HG03439 (cell line): ENCODE data around the gene EPS8L3.
"Not testable (repeated sequence)": the region's sequence is repeated elsewhere in the genome, so short reads cannot be mapped to it uniquely, and the experiment has no call there.

Source experiments
- ATAC-seq: cut with Tn5 transposase; IDR thresholded peaks from one replicate; pipeline ENCODE4 v1.9.1; 2021; ENCODE audit warnings: mild to moderate bottlenecking, moderate library complexity; ENCODE audit not compliant: unreplicated experiment

The EPS8L3 gene

GRCh38 chr1:109748311-109748710 lies 15.4 kb downstream of the EPS8L3 start:
- ATAC-seq = not testable (repeated sequence)

DNA sequence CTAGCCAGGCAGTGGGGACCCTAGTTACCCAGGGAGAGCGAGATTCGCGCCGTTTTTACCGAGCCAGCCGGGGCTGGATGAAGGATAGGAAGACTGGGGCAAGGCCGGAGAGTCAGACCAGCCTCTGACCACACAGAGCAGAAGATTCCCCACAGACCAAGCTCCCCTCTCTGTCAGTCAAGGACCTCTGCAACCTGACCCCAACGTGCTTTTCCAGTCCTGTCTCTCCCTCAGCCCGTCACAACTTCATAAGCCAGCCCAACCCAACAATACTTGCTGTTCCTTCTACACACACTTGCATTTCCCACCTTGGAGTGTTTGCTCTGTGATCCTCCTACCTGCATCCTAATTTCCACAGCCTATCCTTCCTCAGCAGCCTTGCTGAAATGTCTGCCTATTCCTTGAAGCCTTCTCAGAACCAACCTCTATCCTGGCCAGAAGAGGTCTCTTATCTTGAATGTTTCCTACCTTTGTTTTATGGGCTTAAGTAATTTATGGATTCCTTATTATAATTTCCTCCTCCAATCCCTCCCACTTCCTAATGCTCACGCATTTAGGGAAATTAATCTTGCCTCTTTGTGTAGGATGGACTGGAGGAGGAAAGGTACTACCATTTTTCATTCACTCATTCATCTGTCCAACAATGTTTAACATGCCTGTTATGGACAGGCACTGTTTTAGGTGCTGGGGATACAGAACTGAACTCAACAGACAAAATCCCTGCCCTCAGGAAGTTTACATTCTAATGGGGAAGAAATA lies 22.9 kb downstream of the EPS8L3 start, which contains the start of gene GSTM3:
TSS of gene GSTM3 (minus strand) at position 424 of the 759 bp plus-strand sequence. CDS start 751 bp downstream, outside the sequence.
- peak; percentile 29 for ATAC-seq

GRCh38 chr1:109739738-109740614 lies 23.7 kb downstream of the EPS8L3 start:
- ATAC-seq = peak; percentile 77

GRCh38 chr1:109733236-109733870 lies 30.4 kb downstream of the EPS8L3 start:
- no peak for ATAC-seq

DNA sequence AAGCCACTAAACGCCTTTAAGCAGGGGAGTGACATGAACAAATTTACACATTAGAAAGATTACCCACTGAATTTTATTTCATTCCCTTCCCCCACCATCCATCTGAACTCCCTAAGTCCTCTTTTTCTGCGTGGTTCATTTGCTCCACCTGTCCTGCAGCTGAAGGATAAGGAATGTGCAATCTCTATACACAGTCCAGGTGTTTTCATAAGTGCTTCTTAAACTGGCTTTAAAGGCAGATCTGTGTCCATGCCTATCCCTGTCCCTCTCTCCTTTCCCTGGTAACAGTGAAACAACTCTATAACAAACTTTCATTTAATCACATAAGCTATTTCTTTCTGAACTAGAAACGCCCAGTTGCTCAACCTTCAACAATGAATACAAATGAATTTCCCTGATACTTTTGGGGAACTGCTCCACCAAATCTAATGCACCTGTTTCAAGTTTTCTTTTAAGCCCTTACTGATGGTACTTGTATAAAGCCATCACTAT lies 31.3 kb downstream of the EPS8L3 start:
- ATAC-seq = no peak

DNA sequence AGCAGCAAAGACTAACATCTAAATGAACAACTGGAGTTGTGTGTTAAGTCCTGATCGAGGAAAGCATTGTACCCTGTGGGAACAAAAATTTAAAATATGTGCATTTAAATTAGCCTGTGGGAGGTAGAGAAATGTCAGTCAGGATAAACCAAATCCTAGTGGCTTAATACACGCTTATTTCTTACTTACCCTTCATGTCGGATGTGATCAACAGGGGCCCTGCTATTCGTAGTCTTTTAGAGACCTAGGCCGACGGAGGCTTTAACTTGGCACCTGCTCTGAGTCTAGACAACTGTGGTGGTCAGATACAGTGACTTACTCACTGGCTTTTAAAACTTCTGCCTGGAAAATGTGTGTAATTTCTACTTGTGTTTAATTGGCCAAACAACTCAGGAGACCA lies 33.1 kb downstream of the EPS8L3 start:
- ATAC-seq = no peak

DNA sequence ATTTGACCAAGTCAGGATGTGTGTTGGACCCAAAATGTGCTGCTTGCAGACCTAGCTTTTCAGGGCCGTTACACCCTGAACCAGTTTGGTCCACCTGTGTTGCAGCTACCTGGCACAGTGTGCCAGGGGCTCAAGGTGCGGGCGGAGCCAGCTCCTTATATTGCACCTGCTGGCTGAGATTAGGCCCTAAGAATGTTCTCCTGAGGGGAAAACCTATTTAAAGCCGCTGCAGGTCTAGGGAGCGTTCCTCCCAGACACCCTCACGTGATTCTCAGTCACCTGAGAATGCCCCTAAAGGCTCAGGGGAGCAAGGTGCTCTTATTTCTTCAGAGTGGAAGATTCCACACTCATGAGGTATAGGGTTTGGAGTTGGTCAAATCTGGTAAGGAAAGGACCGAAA lies 34.9 kb downstream of the EPS8L3 start:
- ATAC-seq = no peak

GRCh38 chr1:109726728-109727373 lies 36.9 kb downstream of the EPS8L3 start:
- ATAC-seq = no peak

- no peak for ATAC-seq
These were observed 37.7 kb downstream of the EPS8L3 start for GRCh38 chr1:109726007-109726406.

GRCh38 chr1:109725510-109725909 lies 38.2 kb downstream of the EPS8L3 start:
- ATAC-seq = no peak

DNA sequence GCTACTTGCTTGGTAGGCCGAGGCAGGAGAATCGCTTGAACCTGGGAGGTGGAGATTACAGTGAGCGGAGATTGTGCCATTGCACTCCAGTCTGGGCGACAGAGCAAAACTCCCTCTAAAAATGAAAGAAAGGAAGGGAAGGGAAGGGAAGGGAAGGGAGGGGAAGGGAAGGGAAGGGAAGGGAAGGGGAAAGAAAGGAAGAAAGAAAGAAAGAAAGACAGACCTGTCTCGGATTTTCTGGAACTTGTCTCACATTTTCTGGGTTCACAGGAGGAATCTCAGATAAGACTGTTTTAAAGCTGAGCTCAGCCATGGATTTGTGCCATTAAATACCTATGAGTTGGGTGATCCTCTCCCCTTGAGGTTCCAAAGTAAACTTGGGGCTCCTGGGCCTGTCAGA lies 38.8 kb downstream of the EPS8L3 start:
- ATAC-seq = no peak

DNA sequence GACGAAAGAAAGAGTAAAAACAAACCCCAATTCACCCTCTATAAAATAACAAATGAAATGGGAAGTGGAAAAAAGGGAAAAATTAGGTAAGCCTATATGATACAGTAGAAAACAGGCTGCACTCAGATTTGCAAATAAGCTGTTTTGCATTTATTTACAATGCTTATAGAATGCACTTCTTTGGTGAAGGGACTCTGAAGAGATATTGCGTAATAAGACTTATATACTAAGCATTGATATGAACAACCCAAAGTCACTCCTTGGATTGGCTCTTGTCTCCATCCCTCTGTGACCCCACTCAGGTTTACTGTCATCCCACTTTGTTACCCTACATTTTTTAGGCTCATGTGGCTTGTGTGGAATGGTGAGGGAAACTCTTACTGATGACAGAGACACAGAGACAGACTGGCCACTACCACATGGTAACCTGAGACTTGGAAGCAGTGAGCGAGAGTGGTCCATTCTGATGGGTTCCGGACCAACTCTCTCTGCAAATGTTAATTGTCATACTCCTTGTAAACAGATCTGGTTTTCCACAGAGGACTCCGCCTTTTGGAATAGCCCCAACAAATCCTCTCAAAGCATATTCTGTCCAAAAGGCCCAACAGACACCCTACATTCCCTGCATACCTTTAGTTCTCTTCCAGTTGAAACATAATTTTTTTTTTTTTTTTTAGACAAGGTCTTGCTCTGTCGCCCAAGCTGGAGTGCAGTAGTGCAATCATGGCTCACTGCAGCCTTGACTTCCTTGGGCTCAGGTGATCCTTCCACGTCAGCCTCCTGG lies 40.6 kb downstream of the EPS8L3 start:
- ATAC-seq = no peak

DNA sequence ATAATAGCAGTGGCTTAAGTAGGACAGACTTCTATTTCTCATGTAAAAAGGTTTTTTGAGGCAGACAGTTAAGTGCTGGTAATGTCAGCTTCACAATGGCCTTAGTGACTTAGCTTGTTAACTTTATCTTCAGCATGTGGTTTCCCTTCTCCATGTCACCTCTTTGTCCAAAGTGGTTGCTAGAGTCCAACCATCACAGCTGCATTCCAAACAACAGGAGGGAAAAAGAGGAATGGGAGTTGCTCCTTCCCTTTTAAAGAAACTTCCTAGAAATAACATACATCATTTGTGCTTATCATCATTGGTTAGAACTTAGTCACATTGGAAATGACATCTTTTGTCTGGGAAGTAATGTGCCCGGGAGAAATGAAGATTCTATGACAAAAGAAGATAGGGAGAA lies 41.8 kb downstream of the EPS8L3 start:
- no peak for ATAC-seq

DNA sequence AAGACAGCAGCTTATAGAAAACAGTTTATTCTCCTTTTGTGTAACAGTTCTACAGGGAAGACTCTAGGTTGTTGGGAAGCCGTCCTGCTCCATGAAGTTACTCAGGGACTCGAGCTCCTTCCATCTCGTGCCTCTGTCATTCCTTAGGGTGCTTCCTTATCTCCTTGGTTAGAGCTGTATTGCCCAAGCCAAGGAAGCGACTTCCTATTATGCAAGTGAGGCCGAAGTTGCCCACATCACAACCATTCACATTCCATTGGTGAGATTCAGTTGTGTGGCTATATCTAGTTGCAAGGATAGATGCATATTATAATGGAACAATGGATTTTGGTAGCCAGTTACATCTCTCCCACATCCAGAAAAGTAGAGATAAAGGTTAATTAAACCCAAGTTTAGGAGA lies 42.7 kb downstream of the EPS8L3 start:
- no peak for ATAC-seq

DNA sequence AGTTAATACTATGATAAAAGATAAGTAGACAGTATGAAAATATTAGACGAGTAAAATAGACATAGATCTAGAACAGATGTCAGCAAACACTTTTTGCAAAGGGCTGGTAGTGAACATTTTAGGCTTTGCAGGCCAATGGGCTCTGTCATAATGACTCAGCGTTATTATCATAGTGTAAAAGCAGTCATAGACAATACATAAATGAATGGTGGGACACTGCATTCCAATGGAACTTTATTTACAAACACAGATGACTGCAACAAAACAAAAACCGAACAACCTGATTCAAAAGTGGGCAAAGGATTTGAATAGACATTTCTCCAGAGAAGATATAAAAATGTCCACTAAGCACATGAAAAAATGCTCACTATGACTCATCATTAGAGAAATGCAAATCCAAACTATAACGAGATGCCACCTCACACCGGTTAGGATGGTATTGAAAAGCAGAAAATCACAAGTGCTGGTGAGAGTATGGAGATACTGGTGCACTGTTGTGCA lies 44.3 kb downstream of the EPS8L3 start:
- no peak for ATAC-seq

GRCh38 chr1:109718495-109718894 lies 45.2 kb downstream of the EPS8L3 start:
- no peak for ATAC-seq

- no peak for ATAC-seq
These were observed 46.0 kb downstream of the EPS8L3 start for GRCh38 chr1:109717729-109718128.

DNA sequence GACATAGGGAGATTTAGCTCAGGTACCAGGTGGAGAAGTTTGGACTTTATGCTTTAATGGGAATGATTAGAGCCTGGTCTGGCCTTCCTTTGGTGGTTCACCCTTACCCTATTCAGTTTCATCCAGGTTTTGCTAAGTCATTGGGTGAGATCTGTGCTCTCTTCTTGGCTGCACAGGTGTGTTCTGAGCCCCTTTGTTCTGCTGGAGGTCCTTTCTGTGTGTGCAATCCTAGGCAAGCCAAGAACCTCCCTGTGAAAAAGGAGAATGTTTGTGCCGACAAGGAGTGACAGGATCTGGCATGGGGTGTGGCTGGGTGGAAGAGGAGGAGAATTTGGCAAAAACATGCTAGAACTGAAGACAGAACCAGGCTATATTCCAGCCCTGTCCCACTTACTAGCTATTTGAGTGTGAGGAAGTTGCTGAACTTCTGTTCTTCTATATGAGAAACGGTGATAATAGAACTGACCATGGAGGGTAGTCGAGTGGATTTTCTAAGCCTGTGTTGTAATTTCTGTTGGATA lies 47.1 kb downstream of the EPS8L3 start:
- no peak for ATAC-seq

- no peak for ATAC-seq
These were observed 47.6 kb downstream of the EPS8L3 start for GRCh38 chr1:109716121-109716520.
